PC-9 (cell line): ENCODE results near the gene MAGEF1.

ENCODE experiments used
- EZH2 ChIP-seq: fragments of 200-600 bp; sonication (generic); IDR thresholded peaks from 2 replicates; pipeline ENCODE4 v1.8.0; 2017; ENCODE audit warnings: antibody characterized with exemption, low read depth
- TF ChIP-seq, protein P1 (sequence below): fragments of 200-600 bp; sonication (generic); conservative IDR thresholded peaks from 2 replicates; pipeline ENCODE4 v1.6.1; 2017; ENCODE audit warnings: mixed run types, antibody characterized with exemption, mild to moderate bottlenecking, moderate library complexity

DNA sequence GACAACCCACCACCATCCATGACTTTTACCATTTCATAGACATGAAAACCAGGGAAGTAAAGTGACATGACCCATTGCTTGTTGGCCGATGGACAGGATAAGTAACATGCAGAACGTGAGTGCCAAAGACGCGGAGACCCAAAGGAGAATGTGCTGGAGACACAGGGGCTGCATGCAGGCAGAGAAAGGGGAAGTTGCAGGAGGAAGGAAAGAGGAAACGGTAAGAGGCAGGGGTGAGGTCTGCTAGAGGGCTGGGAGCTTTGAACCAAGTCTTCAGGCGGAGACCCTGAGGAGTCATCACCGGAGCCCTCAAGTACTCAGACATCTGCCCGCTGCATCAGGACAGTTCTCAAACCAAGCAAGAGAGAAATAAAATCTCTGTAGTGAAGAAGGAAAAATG lies 34.9 kb downstream of the MAGEF1 start:
- TF ChIP-seq, protein P1, sequence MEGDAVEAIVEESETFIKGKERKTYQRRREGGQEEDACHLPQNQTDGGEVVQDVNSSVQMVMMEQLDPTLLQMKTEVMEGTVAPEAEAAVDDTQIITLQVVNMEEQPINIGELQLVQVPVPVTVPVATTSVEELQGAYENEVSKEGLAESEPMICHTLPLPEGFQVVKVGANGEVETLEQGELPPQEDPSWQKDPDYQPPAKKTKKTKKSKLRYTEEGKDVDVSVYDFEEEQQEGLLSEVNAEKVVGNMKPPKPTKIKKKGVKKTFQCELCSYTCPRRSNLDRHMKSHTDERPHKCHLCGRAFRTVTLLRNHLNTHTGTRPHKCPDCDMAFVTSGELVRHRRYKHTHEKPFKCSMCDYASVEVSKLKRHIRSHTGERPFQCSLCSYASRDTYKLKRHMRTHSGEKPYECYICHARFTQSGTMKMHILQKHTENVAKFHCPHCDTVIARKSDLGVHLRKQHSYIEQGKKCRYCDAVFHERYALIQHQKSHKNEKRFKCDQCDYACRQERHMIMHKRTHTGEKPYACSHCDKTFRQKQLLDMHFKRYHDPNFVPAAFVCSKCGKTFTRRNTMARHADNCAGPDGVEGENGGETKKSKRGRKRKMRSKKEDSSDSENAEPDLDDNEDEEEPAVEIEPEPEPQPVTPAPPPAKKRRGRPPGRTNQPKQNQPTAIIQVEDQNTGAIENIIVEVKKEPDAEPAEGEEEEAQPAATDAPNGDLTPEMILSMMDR = no peak
- no peak for TF ChIP-seq EZH2
